ENCODE measurements around the gene SOX2.
"Not testable (repeated sequence)": the region's sequence is repeated elsewhere in the genome, so short reads cannot be mapped to it uniquely, and the experiment has no call there.

The SOX2 gene

GRCh38 chr3:181724192-181724965, 12.7 kb downstream of the SOX2 start:
- DNase-seq, result no peak

GRCh38 chr3:181725131-181725731, 13.5 kb downstream of the SOX2 start:
- DNase-seq, result no peak

GRCh38 chr3:181725830-181726229, 14.1 kb downstream of the SOX2 start:
- DNase-seq, result no peak

GRCh38 chr3:181726351-181727330, 14.9 kb downstream of the SOX2 start:
- DNase-seq, result no peak

- no peak for DNase-seq
Observed at GRCh38 chr3:181727341-181728032, 15.8 kb downstream of the SOX2 start.

GRCh38 chr3:181728470-181729340, 17.0 kb downstream of the SOX2 start:
- no peak for DNase-seq

GRCh38 chr3:181729341-181729869, 17.7 kb downstream of the SOX2 start:
- DNase-seq, result no peak

GRCh38 chr3:181730316-181730715, 18.6 kb downstream of the SOX2 start:
- DNase-seq, result no peak

- DNase-seq, result no peak
Observed at GRCh38 chr3:181730934-181731333, 19.2 kb downstream of the SOX2 start.

GRCh38 chr3:181735911-181736310, 24.2 kb downstream of the SOX2 start:
- no peak for DNase-seq

GRCh38 chr3:181738551-181738950, 26.8 kb downstream of the SOX2 start:
- DNase-seq, result no peak

- DNase-seq, result no peak
Observed at GRCh38 chr3:181739628-181740027, 27.9 kb downstream of the SOX2 start.

- DNase-seq, result no peak
Observed at GRCh38 chr3:181741417-181741816, 29.7 kb downstream of the SOX2 start.

- no peak for DNase-seq
Observed at GRCh38 chr3:181752202-181752671, 40.5 kb downstream of the SOX2 start.

- DNase-seq, result no peak
Observed at GRCh38 chr3:181753391-181753790, 41.7 kb downstream of the SOX2 start.

GRCh38 chr3:181755959-181756358, 44.2 kb downstream of the SOX2 start:
- DNase-seq, result no peak

GRCh38 chr3:181756645-181757297, 45.0 kb downstream of the SOX2 start:
- no peak for DNase-seq

GRCh38 chr3:181757694-181758306, 46.1 kb downstream of the SOX2 start:
- DNase-seq, result no peak

GRCh38 chr3:181761906-181762305, 50.2 kb downstream of the SOX2 start:
- no peak for DNase-seq

GRCh38 chr3:181764033-181764432, 52.3 kb downstream of the SOX2 start:
- not testable (repeated sequence) for DNase-seq

All from EL (cell line).